GM10266 (cell line): ENCODE measurements around the gene USP36.

Experiments used
- DNase-seq: peaks from one replicate; pipeline ENCODE4 v3.0.0; 2012; ENCODE audit errors: extremely low spot score
- TF ChIP-seq, protein P1 (sequence below): IDR thresholded peaks from 2 replicates; pipeline ENCODE4 v1.5.1; 2012; ENCODE audit warnings: mild to moderate bottlenecking, low read depth; ENCODE audit not compliant: control insufficient read depth, insufficient read depth; ENCODE audit errors: missing control alignments

Gene USP36

DNA sequence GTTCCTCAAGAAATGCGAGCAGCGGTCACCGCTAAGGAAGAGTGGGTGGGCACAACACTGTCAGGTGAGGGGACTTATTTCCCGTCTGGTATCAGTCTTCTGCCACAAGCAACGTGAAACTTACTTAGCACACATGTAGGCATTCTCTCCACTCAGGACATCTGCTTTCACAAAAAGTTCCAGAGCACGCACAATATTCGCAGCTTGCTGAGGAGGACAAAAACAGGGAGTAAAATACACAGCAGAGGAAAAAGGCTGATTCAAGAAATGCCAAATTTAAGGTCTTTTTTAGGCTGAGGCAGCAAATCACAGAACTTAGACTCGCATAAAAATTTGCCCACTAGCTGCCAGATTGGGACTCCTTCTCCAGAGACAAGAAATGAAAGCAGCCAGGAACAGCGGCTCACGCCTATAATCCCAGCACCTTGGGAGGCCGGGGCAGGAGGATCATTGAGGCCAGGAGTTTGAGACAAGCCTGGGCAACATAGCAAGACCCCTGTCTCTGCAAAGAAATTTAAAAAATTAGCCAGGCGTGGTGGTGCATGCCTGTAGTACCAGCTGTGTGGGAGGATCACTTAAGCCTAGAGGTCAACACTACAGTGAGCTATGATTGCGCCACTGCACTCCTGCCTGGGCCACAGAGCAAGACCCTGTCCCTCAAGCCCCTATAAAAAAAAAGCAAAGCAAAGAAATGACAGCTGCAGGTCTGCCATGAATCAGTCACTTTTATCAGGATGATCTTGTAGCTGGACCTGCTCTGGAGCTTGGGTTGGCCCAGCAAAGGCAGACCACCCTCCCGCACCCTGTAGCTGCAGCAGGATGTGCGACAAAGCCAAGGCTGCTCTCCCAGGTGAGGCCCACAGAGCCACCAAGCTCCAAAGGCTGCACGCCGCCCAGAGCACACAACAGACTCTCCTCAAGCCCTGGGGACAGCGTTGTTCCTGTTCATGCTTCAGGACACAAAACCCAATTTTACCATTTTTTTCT lies 20.5 kb downstream of the USP36 start:
- TF ChIP-seq, protein P1, sequence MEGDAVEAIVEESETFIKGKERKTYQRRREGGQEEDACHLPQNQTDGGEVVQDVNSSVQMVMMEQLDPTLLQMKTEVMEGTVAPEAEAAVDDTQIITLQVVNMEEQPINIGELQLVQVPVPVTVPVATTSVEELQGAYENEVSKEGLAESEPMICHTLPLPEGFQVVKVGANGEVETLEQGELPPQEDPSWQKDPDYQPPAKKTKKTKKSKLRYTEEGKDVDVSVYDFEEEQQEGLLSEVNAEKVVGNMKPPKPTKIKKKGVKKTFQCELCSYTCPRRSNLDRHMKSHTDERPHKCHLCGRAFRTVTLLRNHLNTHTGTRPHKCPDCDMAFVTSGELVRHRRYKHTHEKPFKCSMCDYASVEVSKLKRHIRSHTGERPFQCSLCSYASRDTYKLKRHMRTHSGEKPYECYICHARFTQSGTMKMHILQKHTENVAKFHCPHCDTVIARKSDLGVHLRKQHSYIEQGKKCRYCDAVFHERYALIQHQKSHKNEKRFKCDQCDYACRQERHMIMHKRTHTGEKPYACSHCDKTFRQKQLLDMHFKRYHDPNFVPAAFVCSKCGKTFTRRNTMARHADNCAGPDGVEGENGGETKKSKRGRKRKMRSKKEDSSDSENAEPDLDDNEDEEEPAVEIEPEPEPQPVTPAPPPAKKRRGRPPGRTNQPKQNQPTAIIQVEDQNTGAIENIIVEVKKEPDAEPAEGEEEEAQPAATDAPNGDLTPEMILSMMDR, result no peak
- DNase-seq, result no peak

DNA sequence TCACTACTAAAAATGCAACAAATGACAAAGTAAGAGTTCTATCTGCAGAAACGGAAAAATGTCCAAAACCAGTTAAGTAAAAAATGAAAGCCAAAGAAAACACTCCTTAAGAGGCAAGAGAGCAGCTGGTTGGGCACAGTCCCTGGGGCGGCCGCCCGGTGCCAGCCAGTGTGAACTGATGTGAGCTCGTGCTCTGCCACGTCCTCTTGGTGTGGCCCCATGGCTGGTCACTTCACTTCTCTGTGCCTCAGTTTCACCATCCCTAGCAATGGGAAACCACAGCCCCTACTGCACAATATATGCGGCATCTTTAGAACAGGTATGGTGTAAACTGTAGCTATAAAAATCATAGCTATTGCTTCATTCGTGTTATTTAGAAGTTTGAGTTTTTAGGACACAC lies 21.2 kb downstream of the USP36 start:
- no peak for DNase-seq
- TF ChIP-seq, protein P1, result no peak

DNA sequence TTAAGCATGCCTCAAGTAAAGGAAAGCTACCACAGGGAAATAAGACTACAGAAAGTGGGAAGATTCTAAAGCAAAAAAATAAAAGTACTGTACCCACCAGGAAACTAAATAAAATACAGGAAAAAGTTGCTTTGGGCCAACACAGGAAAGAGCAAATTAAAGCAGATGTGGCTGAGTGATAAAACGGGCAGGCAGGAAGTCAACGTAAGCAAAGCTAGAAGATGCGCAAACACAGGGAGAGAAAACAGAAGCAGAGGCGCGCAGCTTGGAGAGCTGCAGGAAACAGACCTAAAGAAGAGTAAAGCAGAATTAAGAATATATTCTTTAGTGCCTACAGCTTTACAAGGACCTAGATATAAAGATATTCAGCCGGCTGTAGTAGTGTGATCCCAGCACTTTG lies 21.7 kb downstream of the USP36 start:
- DNase-seq, result no peak
- TF ChIP-seq, protein P1, result no peak

DNA sequence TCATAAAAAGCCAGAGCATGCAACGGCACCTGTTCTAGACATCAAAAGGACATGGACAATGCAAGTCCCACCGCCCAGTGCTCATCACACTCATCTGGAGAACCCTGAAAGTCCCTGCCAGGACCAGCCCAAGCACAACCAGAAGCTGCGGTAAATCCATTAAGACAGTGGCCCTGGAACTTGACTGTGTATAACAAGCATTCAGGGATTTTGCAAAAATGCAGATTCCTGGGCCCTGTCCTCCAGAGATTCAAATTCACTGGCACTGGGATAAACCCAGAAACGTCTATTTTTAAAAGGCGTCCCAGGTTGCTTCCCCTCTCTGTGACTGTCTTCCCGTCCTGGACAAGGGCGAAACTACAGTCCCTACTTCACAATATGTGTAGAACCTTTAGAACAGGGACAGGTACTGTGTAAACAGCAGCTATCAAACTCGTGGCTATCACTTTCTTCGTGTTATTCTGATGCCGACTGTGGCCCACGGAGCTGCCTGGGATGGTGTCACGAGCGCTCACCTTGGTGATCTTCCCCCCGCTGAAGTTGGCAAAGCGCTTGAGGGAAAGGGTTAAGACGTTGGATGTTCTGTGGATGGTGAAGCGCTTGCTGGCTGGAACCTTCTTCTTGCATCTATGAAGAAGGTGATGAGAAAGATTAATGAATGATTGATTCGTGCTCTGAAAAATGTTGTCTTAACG lies 22.3 kb downstream of the USP36 start:
- DNase-seq, result no peak
- TF ChIP-seq, protein P1, result no peak

DNA sequence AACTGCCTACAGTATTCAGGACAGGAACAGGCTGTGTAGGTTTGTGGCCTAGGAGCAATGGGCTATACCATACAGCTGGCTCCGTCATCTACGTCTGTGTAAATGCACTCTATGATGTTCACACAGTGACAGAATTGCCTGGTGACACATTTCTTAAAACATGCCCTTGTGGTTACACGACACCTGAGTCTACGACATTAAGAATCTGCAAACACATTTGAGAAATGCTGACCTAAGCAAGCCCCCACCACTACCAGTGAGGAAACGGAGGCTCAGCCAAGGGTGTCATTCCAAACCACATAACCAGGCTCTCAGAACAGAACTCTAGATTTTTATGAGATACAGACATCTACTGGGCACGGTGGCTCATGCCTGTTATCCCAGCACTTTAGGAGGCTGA lies 23.5 kb downstream of the USP36 start:
- TF ChIP-seq, protein P1, result no peak
- DNase-seq, result no peak

DNA sequence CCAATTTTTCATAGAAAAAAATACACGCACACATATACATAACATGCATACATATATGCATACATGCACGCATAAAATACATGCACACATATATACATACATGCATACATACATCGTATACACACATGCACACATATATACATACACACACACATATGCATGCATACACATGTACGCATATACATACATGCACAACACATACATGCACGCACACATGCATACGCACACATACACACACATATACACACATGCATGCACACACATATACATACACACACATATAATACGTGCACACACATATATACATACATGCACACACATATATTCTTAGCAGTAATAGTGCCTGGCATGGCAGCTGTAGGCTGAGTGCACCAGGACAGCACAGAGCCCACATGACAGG lies 24.9 kb downstream of the USP36 start:
- TF ChIP-seq, protein P1, result no peak
- no peak for DNase-seq

DNA sequence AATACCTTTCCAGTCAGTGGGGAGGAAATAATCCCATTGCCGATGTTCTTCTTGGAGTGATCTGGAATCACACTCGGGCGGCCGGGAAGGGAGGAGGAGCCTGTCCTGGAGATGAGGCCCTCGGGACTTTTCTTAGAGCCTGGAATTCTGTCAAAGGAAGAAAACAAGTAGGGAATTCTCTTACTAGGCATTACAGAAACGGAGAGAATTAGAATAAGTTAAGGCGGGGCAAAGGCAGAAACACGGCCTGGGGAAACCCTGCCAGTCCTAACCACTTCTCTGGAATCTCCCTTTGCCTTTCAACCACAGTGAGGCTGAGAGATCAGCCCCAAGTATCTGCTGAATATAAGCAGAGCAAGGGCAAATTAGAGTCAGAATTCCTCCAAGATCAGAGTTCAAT lies 27.8 kb downstream of the USP36 start:
- TF ChIP-seq, protein P1, result no peak
- DNase-seq, result no peak
